Right renal pelvis (tissue), 4 donors: ENCODE results near the gene SVIL. TPM values are rescaled to one million over a fixed set of nuclear protein-coding genes. Genes with fewer than 3 reads are reported as not detected.
"Not testable (repeated sequence)": the region's sequence is repeated elsewhere in the genome, so short reads cannot be mapped to it uniquely, and the experiment has no call there.

Experiments
- DNase-seq, 4 donors: peaks; one replicate each; pipeline ENCODE4 v3.0.0-alpha.2; 2013; ENCODE audit warnings: low read depth in 4 of 4, low spot score in 3 of 4, missing footprints in 1 of 4
- polyA plus RNA-seq, 4 donors: library from polyadenylated mRNA; unstranded; fragments of 120-200 nt; gene quantifications; one replicate each; pipeline ENCODE4 v1.2.1, GENCODE V29; 2013; ENCODE audit not compliant: insufficient read length in 4 of 4

Gene SVIL
- polyA plus RNA-seq, 4 donors = 38.0 to 44.7 (median 42.2) TPM

DNA sequence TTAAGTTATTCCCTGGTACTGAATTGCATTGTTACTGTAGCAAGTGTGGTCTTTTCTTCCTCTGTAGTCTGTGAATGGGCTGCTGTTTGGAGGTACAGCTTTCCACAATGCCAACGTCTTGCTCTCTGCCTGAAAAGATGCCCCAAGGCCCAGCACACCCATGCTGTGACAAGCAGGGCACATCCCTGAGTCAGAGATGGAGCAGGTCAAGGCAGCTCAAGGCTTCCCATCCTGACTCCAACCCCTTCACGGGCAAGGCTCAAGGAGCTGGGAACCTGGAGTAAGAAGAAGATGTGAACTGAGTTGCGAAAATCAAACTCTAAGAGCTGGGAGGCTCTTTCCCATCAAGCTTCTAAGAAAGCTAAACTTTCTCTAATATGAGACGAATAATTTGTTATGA is 27.2 kb downstream of the SVIL start:
- no peak for DNase-seq

DNA sequence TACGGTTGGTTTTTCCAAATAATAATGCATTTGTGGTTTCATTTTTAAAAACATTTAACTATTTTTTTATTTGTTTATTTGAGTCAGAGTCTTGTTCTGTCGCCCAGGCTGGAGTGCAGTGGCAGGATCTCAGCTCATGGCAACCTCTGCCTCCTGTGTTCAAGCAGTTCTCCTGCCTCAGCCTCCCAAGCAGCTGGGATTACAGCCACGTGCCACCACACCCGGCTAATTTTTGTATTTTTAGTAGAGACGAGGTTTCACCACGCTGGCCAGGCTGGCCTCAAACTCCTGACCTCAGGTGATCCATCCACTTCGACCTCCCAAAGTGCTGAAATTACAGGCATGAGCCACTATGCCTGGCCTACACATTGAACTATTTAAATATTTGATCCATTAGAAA is 28.1 kb downstream of the SVIL start:
- DNase-seq = not testable (repeated sequence)

DNA sequence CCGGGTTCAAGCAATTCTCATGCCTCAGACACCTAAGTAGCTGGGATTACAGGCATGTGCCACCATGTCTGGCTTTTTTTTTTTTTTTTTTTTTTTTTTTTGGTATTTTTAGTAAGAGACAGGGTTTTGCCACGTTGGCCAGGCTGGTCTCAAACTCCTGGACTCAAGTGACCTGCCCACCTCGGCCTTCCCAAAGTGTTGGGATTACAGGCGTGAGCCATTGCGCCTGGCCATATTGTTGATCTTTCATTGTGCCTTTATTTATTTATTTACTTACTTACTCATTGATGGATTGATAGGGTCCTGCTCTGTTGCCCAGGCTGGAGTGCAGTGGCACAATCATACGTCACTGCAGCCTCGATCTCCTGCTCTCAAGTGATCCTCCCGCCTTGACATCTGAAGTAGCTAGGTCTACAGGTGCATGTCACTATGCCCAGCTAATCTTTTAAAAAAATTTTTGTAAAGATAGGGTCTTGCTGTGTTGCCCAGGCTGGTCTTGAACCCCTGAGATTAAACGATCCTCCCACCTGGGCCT is 30.4 kb downstream of the SVIL start:
- DNase-seq = no peak

DNA sequence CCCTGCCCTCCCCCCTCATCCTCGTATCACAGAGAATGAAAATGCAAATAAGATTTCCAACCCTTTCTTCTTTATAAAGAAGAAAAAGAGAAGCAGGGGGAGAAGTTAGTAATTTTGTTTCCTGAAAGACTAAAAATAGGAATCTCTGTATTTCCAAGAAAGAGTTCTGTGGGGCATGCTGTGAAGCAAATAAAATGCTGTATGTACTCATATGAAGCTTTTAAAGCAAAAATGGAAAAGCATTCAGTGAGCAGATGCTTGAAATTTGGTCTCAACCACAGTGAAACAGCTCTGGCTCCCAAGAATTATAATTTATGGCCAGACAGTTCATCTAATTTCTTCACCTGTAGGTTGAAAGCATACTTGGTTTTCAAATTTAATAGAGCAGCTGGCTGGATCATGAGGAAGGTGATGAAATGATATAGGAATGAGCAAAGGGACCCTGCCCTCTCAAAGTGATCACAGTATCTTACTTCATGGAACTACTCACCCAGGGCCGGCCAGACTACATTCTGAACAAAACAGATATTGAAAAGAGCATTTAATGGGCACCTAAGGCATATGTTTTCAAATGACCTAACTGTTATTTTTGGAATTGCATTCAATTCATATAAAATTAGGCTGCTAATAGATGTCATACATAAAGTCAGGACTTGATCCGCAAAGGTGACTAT is 31.4 kb downstream of the SVIL start:
- no peak for DNase-seq

DNA sequence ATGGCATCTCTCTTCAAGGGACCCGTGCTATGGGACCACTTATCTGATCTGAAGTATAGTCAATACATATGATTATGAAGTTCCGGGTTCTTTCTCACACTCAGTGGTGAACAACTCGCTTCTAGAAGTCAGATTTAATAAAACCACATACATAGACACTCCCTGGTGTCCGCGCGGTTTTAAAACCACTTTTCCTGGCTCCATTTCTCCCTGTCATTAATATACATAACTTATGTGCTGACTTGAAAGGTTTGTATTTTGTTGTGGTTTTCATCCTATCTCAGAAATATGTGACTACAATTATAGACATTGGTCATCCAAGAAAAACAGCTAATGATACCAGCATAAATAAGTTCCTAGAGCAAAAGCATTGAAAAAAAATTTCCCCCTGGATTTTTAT is 34.0 kb downstream of the SVIL start:
- DNase-seq = no peak

DNA sequence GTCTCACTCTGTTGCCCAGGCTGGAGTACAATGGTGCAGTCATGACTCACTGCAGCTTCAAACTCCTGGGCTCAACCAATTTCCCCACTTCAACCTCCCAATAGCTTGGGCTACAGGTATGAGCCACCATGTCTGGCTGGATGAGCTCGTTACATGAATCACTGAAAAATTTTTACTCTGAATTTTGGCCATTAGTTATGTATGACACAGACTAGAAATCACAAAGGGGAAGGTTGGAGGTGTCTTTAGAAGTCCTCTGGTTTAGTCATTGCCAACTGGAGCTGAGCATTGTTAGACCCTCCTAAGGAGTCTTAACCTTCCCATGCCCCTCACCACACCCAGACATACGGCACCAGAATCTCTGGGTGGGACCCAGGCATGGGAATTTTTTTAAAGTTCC is 34.7 kb downstream of the SVIL start:
- DNase-seq = no peak

DNA sequence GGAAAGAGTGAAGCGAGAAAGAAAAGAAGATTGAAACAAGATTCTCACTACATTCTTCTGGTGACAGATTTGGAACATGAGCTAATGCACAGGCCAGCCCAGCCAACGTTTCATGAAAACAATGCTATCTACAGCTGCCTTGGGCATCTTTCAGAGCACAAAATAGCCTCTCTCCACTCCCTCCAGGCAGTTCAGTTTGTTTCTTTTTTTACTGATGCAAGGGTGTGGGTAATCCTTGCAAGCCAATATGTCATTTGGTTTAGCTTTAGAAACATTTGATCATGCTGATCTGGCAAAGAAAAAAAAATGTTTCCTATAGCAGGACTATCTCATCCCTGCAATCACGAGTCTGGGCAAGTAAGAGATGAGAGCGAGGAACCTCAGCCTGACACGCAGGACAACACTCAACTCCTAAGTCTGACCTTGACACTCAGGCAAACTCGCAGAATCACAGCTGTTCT is 35.9 kb downstream of the SVIL start:
- no peak for DNase-seq

DNA sequence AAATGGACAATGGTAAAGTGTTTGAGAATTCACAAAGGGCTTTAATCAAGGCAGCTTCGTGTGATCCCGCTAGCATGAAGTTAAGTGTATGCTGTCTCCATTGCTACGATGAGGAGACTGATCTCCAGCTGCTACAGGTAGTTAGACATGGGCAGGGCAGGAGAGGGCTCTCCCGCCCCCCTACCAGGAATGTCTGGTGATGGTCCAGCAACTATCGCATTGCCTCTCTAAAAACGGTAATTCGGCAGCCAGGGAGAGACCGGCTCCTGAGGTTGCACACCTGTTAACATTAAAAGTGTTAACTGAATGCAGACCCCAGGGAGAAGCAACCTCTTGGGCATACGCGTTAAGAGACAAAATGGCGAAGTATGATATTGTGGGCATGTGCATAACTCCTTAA is 37.9 kb downstream of the SVIL start:
- DNase-seq = no peak

DNA sequence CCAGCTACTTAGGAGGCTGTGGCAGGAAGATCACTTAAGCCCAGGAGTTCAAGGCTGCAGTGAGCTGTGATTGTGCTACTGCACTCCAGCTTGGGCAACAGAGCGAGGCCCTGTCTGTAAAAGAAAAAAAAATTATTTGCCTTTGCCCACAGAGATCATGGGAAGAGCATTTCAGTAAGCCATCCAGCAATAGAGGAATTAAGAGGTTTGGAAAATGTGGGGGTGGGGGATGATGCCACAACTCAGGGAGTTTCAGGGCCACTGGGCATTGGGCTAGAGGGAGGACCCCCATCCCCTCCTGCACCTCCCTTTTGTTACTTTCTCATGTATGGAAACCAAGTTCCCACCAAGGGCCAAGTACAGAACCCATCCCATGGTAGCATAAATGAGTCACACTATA is 38.4 kb downstream of the SVIL start:
- DNase-seq = no peak

DNA sequence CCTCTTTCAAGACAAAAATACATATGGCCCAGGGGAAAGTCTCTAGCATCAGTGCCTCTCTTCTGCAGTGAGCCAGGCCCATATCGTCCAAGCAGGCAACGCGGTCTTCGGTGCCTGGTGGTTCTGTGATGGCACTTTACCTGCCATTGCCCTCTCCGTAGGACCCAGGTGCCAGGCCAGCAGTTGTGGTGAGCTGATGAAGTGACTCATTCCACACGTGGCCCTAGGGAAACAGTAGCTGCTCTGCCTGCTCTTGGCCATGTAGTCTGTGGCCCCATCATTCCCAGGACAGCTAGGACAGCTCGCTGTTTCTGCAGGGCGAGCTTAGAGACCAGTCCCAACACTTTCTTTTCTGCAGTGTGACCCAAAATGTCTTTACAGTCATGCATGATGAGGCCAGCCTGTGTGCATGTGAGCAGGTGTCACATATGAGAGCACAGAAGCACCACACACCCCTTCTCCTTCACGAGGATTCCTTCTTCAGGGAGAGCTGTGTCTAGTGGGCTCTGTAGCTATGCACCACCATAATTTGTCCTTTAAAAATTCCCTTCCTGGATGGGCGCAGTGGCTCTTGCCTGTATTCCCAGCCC is 39.0 kb downstream of the SVIL start:
- DNase-seq = no peak

DNA sequence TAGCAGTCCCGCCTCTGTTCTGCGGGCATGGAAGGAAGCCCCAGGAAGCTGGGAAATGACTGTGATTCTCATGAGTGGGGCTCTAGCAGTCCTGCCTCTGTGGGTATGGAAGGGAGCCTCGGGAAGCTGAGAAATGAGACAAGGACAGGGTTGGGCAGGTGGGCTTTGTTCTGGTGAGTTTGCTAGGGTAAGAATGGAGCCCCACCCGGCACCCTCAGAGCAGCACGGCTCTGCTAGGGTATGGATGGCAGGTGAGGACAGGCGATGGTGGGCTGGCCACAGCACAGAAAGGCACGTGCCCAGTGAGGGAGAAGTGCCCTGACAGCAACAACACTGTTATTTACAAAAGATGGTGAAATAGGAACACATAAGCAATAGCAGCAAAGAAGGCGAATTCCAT is 39.6 kb downstream of the SVIL start:
- no peak for DNase-seq

DNA sequence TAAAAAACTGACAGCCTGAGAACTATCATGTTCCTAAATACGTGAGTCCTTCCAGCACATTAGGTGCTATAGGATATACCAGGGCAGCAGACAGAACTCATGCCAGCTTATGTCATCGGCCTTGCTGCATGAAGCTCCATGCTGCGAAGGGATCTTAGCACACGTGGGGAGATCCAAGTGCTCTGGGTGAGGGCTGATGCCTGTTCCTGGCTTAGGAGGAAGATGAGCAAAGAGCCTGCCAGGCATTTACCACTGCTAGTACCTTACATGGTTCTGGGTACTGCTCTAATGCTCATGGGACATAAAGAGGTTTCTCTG is 43.2 kb downstream of the SVIL start:
- DNase-seq = no peak

DNA sequence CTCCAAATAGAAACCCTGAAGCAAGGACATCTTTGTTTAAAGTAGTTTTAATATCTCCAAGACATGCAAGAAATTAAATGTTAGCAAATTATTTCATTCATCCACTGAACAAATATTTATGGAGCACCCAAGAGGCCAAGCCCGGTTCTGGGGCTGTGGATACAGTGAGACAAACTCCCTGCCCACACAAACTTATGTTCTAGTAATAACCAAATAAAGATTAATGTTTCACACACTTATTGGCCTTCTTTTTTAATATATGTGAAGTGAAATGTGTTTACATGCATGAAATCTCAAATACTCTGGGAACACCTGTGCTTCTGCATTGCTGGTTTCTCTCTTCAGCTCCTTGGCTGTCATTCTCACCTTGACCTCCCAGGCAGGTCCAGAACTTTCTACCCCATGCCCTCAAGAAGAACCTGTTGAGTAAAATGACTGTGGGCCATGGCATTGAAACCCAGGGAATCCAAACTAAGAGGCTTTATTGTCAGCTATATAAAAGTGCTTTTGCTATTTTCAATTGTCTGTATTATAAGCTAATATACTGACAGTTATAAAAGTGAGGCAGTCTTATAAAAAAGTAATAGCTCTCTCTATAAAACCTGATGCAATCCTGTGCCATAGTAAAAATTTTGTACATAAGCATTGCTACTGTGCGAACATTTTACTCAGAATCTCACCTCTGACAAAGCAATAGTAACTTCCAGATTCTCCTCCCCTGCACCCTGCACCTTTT is 43.7 kb downstream of the SVIL start:
- no peak for DNase-seq

DNA sequence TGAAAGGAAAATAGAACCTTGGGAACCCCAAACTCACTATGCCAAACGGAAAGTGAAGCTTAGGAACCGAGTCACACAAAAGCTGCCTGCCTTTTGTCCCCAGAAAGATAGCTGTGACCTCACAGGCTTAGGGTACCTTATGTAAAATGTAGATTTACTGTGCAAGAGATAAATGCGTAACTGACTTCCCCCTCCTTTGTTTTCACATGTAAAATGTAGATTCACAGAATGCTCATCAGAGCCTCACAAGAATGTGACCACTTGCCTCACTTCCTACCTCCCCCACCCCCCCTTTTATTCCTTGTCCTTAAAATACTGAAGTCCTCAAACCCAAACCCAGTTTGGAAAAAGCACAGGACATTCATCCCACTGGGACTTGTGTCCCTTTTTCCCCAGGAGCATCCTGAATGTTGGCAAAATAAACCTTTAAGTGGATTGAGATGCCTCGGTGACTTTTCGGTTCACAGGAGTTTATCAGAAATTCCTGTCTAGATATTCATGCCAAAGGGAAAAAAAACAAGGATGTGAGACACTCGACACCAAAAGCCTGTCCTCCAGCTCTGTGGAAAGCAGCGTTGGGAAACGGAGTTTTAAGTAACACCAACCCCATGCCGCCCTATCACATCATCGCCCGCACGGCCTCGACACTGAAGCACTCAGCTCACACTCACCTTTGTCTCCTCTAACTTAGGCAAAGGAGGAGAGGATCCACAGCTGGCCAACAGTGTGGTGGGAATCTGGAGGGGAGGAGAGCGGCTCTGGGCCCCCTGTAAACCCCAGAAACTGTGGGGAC is 45.9 kb downstream of the SVIL start:
- DNase-seq = no peak

DNA sequence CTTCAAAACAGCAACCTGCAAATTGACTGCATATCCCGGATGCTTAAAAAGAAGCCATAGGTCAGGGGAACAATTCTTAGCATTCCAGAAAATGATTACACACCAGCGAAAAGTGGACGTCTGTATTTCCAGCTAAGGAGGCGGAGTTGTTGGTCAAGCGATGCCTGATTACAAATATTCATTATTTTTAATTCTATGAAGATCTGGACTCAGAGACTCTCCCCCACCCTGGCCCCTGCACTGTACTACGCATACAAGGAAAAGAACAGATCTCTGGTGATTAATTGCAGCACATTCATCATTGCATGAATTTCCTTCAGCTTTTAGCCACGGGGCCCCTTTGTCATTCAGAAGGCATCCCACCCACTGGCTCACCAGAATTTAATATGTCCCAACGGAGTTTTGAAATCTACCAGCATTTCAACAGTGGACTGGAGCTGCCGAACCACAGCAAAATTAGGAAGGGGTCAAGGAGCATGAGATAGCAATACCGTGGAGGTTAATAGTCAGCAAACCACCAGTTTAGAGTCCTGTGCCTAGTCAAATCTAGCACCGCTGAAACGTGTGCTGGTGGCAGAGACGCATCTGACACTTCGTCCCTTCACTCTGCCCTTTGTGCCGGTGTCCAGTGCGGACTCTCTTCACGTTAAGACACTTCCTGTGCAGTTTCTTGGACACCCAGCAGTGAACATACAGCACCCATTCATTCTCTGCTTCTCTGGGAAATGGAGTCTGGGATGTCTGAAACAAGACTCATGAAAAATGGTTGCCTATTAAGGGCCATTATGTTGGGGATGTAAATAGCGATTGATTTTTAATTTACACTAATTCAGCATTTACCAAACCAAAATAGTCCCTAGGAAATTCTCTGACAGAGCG is 46.8 kb downstream of the SVIL start:
- DNase-seq = not testable (repeated sequence)

DNA sequence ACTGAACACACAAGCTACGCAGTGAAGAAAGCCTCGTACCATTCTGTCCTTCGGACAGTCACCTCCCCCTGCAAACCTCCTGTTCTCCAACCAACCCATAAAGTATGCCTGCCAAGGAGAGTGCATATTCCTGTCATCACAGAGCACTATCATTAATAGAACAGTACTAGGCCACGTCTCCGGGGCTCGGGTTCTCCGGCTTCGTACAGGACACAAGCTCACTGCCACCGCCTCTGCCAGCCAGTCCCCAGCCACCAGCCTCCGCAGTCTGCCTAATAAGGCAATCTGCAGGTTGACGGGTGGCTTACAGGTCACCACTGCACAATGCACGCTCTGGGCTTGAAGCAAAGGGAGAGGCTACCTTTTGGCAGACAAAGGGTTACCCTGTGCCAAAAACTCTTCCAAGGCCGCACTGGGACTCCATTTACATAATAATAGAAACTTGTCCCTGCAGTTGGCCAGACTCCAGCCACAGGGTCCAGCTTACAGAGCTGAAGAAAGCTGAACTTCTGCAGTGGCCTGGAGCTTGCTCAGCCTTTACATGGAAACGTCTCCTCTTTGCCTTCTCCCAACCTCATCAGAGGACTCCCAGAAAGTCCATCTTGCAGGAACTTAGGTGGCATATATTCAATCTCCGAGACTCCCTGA is 47.5 kb downstream of the SVIL start:
- DNase-seq = not testable (repeated sequence)

DNA sequence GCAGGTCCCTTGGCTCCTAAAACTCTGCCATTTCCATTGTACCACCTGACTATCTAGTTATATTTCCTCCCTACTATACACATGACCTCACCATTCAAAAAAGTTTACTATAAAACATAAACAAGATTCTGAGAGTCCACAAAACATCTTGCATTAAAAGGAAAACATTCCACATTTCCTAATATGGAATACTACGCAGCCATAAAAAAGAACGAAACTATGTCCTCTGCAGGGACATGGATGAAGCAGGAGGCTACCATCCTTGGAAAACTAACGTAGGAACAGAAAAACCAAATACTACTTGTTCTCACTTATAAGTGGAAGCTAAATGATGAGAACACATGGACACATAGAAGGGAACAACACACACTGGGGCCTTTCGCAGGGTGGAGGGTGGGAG is 48.3 kb downstream of the SVIL start:
- no peak for DNase-seq

DNA sequence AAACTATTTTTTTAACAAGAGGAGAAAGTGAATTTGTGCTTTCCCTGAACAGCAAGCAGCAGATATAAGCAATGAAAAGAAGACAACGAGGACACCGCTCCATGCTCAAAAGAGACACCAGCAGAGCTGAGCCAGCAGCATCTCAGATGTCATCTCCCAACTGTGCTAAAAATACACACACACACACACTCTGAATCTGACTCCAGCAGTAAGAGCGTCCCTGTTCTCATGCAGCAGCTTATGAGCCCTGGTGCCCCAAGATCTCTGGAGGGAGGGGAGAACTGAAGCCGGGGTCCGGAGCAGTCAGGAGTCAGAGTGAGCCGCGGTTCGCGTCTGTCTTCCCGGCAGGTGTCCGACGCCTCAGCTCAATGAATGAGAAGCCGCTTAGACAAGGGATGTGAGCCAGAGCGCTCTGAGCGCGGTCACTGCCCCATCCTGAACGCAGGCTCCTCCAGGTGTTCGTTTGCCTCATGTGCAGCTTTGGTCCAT is 49.2 kb downstream of the SVIL start:
- no peak for DNase-seq

DNA sequence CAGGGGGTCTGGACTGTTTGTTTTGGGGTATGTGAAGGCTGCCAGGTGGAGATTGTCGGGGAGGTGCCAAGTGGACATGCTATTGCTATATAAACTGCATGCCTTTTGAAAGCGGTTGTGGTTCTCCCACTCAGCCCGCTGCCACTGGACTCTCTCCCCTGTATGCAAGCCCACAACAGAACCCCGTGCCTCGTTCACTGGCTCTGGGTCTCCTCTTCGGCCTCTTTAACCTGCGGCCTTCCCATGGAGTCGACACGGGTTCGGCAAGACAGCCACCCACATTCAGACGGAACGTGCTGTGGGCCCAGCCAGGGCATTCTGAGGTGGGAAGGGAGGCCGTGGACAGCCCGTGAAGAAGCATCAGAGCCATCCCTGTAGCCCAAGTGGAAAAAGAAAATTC is 50.3 kb downstream of the SVIL start:
- no peak for DNase-seq
